A673 (cell line): ENCODE results near the gene MOCS1.

Experiments used
- EZH2 ChIP-seq: fragments of 200-600 bp; sonication (generic); IDR thresholded peaks from 2 replicates; pipeline ENCODE4 v1.6.1; 2017; ENCODE audit warnings: borderline replicate concordance, low read depth, mild to moderate bottlenecking, mixed read lengths, antibody characterized with exemption, low read length; ENCODE audit not compliant: poor library complexity, severe bottlenecking
- TF ChIP-seq, protein P1 (sequence below): fragments of 300-800, 200-600 bp; sonication (generic); conservative IDR thresholded peaks from 2 replicates; pipeline ENCODE4 v1.5.1; 2017; ENCODE audit warnings: low read depth, mild to moderate bottlenecking, antibody characterized with exemption, low read length, moderate library complexity, mixed read lengths

GRCh38 chr6:39930540-39930939 is 3.7 kb downstream of the MOCS1 start:
- TF ChIP-seq, protein P1, sequence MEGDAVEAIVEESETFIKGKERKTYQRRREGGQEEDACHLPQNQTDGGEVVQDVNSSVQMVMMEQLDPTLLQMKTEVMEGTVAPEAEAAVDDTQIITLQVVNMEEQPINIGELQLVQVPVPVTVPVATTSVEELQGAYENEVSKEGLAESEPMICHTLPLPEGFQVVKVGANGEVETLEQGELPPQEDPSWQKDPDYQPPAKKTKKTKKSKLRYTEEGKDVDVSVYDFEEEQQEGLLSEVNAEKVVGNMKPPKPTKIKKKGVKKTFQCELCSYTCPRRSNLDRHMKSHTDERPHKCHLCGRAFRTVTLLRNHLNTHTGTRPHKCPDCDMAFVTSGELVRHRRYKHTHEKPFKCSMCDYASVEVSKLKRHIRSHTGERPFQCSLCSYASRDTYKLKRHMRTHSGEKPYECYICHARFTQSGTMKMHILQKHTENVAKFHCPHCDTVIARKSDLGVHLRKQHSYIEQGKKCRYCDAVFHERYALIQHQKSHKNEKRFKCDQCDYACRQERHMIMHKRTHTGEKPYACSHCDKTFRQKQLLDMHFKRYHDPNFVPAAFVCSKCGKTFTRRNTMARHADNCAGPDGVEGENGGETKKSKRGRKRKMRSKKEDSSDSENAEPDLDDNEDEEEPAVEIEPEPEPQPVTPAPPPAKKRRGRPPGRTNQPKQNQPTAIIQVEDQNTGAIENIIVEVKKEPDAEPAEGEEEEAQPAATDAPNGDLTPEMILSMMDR: no peak
- TF ChIP-seq EZH2: no peak
